ENCODE measurements around the gene ERVMER34-1.
A peak's percentile ranks its signal among the peaks of the same experiment; 100 is the strongest.

ERVMER34-1 gene

DNA sequence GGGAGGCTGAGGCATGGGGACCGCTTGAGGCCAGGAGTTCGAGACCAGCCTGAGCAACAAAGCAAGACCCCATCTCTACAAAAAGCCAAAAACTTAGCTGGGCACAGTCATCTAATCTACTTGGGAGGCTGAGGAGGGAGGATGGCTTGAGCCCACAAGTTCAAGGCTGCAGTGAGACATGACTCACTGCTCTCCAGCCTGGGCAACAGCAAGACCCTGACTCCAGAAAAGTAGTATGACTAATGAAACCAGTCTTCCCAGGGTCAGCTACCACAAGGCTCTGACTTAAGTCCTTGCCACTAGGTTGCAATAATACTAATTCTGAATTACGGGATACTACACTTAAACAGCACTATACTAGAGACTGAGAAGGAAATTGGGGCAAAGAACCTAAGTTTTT is 33.1 kb downstream of the ERVMER34-1 start:
- no peak for DNase-seq

GRCh38 chr4:52716364-52717151 is 34.7 kb downstream of the ERVMER34-1 start:
- no peak for DNase-seq

- no peak for DNase-seq
Measured at GRCh38 chr4:52715914-52716313, 35.3 kb downstream of the ERVMER34-1 start.

GRCh38 chr4:52715255-52715897 is 35.8 kb downstream of the ERVMER34-1 start:
- no peak for DNase-seq

DNA sequence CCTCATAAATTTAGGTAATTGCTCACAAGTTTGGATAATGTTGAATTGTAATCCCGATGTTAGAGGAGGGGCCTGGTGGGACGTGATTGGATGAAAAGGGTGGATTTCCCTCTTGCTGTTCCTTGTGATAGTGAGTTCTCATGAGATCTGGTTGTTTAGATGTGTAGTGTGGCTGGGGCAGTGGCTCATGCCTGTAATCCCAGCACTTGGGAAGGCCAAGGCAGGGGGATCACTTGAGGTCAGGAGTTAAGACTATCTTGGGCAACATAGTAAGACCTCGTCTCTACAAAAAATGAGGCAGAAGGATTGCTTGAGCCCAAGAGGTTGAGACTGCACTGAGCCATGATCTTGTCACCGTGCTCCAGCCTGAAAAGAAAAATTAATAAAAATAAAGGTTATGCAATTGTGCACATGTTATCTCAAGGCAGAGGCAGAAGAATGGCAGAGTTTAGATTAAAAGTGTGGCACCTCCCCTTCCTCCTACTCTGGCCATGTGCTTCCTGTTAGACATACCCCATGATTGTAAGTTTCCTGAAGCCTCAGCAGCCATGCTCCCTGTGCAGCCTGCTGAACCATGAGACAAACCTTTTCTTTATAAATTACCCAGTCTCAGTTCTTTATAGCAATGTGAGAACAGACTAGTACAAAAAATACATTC is 36.5 kb downstream of the ERVMER34-1 start:
- no peak for DNase-seq

- no peak for DNase-seq
Measured at GRCh38 chr4:52713456-52713937, 37.7 kb downstream of the ERVMER34-1 start.

DNA sequence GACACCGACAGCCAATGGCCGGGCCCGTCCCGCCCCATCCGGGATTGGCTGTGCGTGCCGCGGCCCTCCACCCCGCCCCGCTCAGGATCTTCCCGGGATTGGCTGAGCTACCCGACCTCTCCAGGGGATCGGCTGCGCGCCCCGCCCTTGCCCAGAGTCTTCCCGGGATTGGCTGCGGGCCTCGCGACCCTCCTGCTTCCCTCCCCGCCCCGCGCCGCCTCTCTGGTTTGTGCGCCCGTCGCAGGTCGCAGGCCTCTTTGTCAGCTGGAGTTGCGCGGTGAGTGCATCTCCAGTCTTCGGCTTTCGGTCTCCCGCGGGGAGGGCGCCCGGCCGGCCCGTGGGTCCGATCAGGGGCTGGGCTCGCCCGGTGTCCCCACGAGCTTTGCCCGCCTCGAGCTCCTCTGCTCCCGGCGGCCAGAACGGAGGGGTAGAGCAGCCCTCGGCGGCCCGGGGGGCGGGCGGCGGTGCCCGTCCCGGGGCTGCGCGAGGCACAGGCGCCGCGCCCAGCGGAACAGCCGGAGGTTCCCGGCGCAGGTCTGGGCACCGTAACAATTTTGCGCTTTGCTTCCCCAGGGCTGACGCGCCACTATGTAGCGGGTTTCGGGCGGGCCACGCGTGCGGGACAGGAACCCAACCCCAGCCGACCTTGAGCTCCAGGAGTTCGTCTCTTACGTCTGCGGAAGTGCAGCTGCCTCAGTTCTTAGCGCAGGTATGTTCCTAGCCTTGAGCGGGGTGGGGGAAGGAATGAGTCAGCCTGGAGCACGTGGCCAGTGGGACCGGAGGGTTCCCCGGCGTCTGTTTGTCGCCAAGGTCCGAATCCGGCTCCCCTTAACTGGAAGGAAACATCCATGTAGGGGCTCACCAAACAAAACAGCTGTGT is 38.7 kb downstream of the ERVMER34-1 start:
- DNase-seq, result peak; percentile 54 to 90

- no peak for DNase-seq
Measured at GRCh38 chr4:52711834-52712250, 39.4 kb downstream of the ERVMER34-1 start.

GRCh38 chr4:52711272-52711671 is 40.0 kb downstream of the ERVMER34-1 start:
- no peak for DNase-seq

DNA sequence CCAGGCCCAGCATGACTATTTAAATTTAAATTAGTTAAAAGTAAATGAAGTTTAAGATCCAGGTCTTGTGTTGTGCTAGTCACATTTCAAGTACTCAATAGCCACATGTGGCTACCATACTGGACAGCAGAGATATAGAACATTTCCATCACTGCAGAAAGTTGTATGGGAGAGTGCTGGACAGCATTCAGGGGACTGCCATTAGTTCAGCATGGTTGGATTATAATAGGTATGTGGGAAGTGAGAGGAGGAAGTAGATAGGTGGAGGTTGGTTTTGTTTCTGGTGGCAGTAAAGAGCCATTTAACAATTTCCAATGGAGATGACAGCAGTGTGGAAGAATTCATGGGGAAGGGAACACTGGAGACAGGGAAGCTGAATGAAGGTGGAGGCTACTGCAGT is 42.1 kb downstream of the ERVMER34-1 start:
- DNase-seq, result no peak

- no peak for DNase-seq
Measured at GRCh38 chr4:52704661-52705060, 46.6 kb downstream of the ERVMER34-1 start.

DNA sequence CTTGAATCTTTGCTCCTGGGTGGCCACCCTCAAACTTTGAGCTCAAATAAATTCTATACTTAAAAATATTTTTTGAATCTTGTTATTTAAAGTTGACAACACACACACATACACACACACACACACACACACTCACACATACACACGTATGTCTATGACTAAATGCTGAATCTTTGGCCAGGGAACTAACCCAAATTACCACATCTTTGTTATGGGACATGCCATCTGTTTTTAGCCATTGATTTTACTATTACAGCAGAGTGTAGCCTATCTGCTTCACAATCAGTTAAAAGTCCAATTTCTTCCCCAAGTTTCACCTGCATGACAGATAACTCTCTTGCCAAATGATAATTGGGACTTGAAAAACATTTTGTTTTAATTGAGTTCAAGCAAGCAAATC is 47.1 kb downstream of the ERVMER34-1 start:
- no peak for DNase-seq

DNA sequence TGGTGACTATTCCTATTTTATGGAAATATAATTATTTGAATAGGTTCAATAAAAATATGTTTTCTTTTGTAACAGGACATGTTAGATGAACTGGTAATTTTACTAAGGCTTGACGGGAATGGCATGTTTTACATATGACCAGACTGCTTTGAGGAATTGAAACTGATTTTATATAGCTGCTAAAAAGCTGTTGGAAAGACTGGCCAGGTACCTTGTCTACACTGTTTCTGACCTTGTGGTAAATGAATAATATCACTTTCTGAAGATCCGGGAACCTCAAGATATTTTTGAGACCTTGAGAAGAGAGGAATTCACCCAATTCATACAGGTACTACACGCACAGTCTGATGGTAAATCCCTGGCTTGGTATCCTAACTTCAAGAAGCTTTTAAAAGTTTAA is 50.0 kb downstream of the ERVMER34-1 start:
- DNase-seq, result no peak

DNA sequence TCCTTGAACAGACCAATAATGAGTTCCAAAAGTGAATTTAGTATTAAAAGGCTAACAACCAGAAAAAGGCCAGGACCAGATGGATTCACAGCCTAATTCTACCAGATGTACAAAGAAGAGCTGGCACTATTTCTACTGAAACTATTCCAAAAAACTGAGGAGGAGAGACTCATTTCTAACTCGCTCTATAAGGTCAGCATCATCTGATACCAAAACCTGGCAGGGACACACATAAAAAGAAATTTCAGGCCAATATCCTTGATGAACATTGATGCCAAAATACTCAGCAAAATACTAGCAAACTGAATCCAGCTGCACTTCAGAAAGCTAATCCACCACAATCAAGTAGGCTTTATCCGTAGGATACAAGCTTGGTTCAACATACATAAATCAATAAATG is 56.3 kb downstream of the ERVMER34-1 start:
- DNase-seq, result no peak

DNA sequence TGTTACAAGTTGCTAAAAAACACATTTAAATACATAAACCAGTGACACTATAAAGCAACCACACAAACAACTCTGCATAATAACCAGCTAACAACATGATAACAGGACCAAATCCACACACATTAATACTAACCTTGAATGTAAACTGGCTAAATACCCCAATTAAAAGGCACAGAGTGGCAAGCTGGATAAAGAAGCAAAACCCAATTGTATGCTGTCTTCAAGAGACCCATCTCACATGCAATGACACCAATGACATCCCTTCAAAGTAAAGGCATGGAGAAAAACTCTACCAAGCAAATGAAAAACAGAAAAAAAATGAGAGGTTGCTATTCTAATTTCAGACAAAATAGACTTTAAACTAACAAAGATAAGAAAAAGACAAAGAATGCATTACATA is 57.7 kb downstream of the ERVMER34-1 start:
- no peak for DNase-seq

Data from bone marrow (tissue), 2 donors.